Hepatic stellate cell (primary cell): Measurements from ENCODE around the gene MRPL20.
A peak's percentile ranks its signal among the peaks of the same experiment; 100 is the strongest.
"Not testable (repeated sequence)": the region's sequence is repeated elsewhere in the genome, so short reads cannot be mapped to it uniquely, and the experiment has no call there.

Experiments used
- DNase-seq: peaks from one replicate; pipeline ENCODE4 v3.0.0; 2011; ENCODE audit warnings: low spot score

Gene MRPL20

DNA sequence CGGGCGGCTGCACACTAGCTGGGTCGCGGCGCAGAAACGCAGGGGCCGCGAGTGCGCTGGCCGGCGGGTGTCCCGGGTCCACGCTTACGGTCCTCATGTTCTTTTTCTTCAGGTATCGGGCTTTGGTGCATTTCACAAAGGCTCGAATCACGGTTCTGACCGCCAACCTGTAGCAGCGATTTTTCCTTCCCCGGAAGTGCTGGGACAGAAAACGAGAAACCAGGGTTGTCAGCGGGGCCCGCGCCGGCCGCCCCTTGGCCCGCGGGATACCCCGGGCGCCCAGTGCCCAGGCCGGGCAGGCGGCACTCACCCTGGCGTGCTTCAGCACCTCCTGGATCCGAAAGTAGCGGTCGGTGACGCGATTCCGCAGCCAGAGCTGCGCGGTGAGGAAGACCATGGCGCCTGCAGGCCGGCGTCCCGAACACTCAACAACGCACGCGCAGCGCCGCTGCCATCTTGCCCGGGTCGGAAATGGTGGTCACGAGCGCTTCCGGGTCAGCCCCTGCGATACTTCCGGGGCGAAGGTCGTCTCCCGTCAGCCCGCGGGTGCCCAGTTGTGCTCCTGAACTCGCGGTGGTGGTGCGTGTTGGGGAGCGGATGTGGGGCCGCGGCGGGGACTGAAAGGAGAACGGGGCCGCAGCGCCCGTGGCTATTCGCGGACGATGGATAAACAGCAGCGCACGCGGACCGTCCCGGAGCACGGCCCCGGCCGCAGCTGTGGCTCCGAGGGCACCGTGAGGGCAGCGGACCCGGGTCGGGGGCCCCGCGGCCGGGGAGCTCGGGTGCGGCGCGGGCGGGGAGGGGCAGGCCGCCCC, at the start of gene MRPL20:
Gene MRPL20 (minus strand): TSS at position 473 of the 815 bp plus-strand sequence. CDS start 76 bp downstream, at position 397.
- peak; percentile 97 for DNase-seq

- not testable (repeated sequence) for DNase-seq
Measured at GRCh38 chr1:1456683-1457255, 49.7 kb upstream of the MRPL20 start.

DNA sequence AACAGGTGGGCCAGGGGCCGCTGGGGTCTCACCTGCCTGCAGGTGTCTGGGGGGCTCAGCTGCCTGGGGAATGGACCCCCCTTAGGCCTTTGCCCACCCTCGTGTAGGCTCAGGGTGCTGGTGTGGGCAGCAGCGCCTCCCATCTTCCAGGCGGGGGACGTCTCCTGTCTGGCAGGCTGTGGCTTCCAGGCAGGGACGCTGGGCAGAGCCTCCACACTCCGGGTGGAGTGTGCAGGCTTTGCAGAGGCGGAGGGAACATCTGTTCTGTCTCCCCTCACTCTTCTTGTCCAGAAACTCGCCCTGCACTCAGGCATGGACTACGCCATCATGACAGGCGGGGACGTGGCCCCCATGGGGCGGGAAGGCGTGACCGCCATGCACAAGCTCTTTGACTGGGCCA, 48.8 kb upstream of the MRPL20 start:
- not testable (repeated sequence) for DNase-seq

- DNase-seq, result no peak
Measured at GRCh38 chr1:1455366-1455884, 48.3 kb upstream of the MRPL20 start.

DNA sequence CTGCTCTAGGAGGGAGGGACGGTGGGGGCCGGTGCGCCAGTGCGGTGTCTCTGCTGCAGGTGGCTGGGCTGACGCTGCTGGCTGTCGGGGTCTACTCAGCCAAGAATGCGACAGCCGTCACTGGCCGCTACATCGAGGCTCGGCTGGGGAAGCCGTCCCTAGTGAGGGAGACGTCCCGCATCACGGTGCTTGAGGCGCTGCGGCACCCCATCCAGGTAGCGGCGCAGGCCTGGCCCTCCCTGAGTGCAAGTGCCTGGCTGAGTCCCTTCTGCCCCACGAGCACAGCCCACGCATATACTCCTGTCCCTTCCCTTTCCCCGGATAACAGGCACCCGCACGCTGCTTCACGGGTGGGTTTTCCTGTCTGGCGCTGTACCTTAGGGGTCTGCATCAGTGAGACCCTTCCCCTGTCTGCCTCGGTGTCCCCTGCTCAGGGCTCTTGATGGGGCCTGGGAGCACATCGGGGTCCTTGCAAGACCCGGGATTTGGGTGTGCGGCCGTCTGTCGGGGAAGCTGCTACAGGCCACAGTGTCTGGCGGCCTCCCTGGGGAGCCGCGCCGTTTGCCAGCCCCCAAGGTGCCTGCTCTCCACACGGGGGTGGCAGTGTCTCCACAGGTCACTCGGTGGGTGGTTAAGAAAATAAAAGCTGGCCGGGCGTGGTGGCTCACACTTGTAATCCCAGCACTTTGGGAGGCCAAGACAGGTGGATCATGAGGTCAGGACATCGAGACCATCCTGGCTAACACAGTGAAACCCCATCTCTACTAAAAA, 47.4 kb upstream of the MRPL20 start:
- DNase-seq, result not testable (repeated sequence)

- DNase-seq, result no peak
Measured at GRCh38 chr1:1452882-1453281, 45.8 kb upstream of the MRPL20 start.

DNA sequence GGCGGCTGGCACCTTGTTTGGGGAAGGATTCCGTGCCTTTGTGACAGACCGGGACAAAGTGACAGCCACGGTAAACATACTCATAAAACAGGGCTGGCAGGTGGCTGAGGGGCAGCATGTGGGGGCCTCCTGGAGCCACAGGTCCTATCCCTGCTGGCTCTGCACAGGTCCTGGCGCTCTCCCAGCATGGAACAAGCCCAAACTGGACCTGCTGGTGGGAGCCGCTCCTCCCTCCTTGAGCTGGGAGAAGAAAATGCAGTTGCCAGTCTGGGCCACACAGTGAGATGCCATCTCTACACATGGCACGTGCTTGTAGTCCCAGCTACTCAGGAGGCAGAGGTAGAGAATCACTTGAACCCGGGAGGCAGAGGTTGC, 45.3 kb upstream of the MRPL20 start:
- not testable (repeated sequence) for DNase-seq

DNA sequence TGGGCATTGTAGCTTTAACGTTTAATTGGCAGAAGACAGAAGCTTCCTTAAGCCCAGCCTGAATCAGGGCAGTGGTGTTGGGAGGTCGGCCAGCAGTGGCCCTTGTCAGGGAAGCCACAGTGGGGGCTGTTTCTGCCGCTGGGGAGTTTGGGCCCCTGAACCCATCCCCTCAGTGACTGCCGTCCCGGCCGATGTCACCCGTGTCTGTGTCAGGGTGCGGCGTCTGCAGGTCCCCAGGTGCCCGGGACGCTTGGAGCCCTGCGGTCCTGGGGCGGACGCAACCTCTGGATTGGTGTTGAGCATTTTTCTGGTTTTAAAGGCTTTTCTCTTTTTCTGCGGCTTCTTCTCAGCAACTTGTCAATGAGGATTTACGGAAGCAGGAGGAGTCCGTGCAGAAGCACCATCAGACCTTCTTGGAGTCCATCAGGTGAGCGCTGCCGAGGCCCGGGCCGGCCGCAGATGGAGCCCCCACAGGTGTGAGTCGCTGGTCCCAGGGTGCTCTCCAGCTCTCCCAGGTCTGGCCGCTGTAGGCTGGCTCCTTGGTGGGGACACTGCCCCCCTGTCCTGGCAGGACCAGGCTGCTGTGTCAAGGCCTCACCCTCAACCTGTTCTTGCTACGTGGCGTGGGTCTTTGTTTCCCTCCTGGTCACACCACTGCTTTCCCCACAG, 44.7 kb upstream of the MRPL20 start:
- DNase-seq, result no peak

DNA sequence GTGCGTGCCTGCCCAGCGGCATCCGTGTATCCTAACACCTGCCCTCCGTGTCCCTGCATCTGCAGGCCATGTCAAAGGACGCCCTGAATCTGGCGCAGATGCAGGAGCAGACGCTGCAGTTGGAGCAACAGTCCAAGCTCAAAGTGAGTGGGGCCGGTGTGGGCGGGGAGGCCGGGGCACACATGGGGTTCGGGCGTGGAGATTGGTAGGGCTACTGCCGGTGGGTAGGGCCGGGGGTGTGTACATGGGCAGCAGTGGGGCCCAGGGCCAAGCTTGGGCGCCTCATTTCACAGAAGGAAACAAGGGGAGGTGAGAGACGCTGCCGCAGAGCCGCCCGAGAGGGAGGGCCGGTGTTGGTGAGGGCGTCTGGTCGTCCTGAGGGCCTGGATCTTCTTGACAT, 43.5 kb upstream of the MRPL20 start:
- not testable (repeated sequence) for DNase-seq

- DNase-seq, result no peak
Measured at GRCh38 chr1:1449099-1449739, 42.1 kb upstream of the MRPL20 start, which contains the start of gene ATAD3C. Gene ATAD3C (plus strand): TSS chr1:1449689. CDS start chr1:1450684, 995 bp downstream.

DNA sequence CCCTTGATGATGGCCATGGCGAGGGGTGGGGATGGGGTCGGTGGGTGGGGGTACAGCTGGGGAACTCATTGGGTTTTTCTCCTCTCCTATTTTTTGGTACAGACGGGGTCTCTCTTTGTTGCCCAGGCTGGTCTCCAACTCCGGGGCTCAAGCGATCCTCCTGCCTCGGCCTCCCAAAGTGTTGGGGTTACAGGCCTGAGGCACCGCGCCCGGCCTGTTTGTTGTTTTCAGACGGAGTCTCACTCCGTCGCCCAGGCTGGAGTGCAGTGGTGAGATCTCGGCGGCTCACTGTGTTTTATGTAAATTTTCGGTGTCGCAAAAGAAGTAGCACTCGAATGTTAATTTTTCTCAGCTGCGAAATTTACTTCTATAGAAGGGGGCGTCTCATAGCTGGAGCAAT, 39.5 kb upstream of the MRPL20 start:
- DNase-seq, result not testable (repeated sequence)

DNA sequence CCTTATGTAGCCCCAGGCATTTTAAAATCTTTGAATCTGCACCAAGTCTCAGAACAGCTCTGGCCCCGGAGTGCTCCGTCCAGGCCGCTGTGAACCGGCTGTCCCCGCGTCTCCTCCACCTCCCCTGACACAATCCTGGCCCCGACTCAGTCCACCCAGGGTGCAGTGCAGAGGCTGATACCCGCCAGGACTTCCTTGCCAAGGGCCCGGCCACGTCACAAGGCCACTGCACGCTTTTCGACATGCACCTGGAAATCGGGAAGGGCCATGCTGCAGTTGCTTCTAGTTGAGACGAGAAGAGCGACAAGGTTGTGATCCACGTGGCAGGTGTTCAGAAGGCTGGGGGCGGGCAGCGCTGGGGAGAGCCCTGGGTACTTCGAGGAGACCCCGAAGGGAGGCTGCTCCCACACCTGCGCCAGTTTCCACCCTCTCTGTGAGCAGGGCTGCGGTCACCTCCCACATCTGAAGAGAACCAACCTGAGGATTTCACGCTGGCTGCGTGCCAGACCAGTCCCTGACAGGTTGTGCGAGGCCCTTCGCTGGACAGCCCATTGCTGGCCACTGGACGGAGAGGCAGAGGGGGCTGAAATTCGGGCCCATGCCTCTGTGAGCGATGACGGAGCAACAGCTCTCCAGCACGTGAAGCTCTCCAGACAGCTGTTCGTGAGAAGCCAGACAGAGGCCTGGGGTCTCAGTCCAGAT, 35.1 kb upstream of the MRPL20 start:
- no peak for DNase-seq

- peak; percentile 91 for DNase-seq
Measured at GRCh38 chr1:1441002-1441888, 34.2 kb upstream of the MRPL20 start.

DNA sequence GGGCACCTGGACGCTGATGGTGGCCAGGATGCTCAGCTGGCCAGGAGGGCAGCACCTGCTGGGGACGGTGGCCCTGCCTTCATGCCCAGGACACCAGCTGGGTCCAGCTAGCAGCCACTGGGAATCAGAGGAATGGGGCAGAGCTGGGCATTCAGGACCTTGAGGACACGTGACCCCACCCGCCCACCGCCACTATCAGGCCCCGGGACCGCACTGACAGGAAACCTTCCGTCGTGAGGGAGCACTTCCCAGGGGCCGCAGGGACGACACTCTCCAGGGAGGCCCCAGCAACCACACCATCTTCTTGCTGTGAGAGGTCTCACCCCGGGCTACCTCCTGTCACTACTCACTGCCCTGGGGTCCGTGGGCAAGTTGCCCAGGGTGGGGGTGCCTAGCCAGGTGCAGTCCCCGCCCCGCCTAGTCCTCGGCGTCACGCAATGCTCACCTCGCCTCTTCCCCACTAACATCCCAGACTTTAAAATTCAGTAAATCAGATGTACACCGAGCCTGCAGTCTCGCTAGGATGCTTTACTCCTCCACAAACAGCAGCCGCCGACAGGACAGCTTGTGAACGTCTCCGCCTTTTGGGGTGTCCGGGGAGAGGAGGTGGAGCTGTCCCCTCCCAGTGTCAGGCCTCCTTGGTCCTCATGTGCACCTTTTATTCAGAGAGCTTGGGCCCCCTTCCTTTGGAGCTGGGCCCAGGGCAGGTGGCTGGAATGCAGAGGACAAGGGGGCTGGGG, 33.3 kb upstream of the MRPL20 start:
- peak; percentile 10 for DNase-seq

DNA sequence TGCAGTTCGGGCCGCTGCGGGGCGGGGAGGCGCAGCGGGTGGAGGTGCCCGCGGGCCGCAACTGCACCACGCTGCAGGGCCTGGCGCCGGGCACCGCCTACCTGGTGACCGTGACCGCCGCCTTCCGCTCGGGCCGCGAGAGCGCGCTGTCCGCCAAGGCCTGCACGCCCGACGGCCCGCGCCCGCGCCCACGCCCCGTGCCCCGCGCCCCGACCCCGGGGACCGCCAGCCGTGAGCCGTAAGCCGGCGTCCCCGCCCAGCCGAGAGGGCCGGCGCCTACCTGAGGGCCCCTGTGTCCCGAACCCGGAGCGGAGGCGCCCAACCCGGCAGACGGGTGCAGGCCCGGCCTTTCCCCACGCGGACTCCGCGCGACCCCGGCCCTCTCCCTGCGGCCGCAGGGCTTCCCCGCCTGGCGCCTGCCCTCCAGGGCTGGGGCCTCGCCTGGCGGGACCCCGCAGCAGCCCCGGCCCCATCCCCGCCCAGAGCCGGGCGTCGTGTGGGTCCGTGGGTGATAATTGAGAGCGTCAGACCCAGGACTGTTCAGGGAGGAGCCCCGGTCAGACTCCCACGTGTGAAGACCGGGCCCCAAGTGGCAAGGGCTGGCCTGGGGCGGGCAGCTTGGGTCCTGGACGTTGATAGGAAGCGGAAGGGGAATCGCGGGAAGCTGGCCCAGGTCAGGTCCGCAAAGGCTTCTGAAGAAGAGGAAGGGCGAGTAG, 32.6 kb upstream of the MRPL20 start:
- DNase-seq, result no peak

DNA sequence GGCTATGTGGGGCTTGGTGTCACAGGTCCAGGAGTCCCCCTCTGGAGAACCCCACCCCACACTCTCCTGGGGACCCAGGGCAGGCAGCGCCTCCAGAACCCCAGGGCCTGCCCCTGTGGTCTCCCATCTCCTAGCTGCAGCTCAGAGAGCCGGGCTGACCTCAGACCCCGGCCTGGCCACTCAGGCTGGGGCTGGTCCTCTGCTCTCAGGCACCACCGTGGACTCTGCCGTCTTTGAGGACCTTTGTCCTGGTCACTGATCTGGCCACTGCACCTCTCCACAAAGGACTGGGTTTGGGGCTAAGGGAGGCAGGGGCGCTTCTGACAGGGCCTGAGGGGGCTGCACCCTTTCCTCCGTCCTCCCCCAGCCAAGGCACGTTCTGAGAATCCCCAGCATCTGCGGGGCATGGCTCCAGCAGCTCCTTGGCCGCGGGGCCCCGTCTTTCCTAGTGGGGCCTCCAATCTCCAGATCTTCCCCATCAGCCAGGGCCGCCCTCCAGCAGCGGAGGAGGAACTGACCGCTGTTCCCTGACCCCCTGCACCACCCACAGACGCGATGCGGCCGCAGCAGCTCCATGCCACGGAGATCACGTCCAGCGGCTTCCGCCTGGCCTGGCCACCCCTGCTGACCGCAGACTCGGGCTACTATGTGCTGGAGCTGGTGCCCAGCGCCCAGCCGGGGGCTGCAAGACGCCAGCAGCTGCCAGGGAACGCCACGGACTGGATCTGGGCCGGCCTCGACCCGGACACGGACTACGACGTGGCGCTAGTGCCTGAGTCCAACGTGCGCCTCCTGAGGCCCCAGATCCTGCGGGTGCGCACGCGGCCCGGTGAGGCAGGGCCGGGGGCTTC, 31.7 kb upstream of the MRPL20 start:
- DNase-seq, result no peak

DNA sequence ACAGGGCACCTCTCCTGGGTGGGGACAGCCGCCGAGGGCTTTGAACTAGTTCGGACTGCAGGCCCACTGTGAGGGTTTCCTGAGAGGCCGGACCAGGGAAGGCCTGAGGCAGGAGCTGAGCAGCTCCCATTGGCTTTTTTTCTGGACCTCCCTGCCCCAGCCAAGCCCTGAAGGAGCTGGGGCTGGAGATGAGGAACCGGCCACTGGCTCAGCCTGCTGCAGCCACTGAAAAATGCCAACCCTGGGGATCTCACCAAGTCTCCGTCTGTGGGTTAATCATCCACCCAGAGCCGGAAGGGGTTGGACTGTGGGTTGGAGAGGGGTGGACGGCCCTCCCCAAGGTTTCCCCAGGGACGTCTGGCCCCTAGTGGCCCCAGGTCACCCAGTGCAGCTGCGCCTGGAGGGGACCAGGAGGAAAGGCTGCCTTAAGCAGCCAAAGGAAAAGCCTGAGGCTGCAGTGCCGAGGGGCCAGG, 30.8 kb upstream of the MRPL20 start:
- peak; percentile 27 for DNase-seq
